Activated CD4-positive, alpha-beta T cell treated with anti-CD3 and anti-CD28 coated beads for 36 hours (primary cell): ENCODE results near the gene EXOC6. TPM values are rescaled to one million over a fixed set of nuclear protein-coding genes. Genes with fewer than 3 reads are reported as not detected.
"Not testable (repeated sequence)": the region's sequence is repeated elsewhere in the genome, so short reads cannot be mapped to it uniquely, and the experiment has no call there.

Source experiments
- ATAC-seq: fragments of 200-7000 bp; cut with Tn5 transposase; one replicate; pipeline ENCODE4 v1.10.0; 2021; ENCODE audit warnings: mild to moderate bottlenecking, moderate library complexity
- CTCF ChIA-PET: fragments of 350-600 bp; sonication (Branson Sonifier 250); formaldehyde crosslinking; loops from one replicate; lab custom pipeline; 2021; ENCODE audit warnings: antibody characterized with exemption; lab: Charles Lee
- POLR2A ChIA-PET: fragments of 350-600 bp; sonication (Branson Sonifier 250); formaldehyde crosslinking; loops from one replicate; lab custom pipeline; 2021; ENCODE audit warnings: antibody characterized with exemption, inconsistent platforms; lab: Charles Lee
- DNase-seq: peaks from one replicate; pipeline ENCODE4 v3.0.0-alpha.2; 2020
- H3K27ac Mint-ChIP-seq: one replicate; pipeline ENCODE4 v1.8.0; 2021; ENCODE audit warnings: mixed read lengths
- H3K27me3 Mint-ChIP-seq: one replicate; pipeline ENCODE4 v1.8.0; 2021; ENCODE audit warnings: mixed read lengths
- H3K36me3 Mint-ChIP-seq: one replicate; pipeline ENCODE4 v1.8.0; 2021; ENCODE audit warnings: low read depth, mixed read lengths
- H3K4me1 Mint-ChIP-seq: one replicate; pipeline ENCODE4 v1.8.0; 2021; ENCODE audit warnings: mixed read lengths
- H3K4me3 Mint-ChIP-seq: one replicate; pipeline ENCODE4 v1.8.0; 2021; ENCODE audit warnings: mild to moderate bottlenecking, moderate library complexity, mixed read lengths
- H3K9me3 Mint-ChIP-seq: one replicate; pipeline ENCODE4 v1.8.0; 2021; ENCODE audit warnings: low read depth, mixed read lengths
- intact Hi-C, 2 experiments: fragments of 100-400 bp; cut with DNase I in 1 of 2; cut with micrococcal nuclease in 1 of 2; formaldehyde crosslinking; loops; one replicate each; pipeline versions ENCODE4 v1.14.2 to v1.15.1; 2022 to 2024; cut with DNase I, micrococcal nuclease
- total RNA-seq, 2 experiments: library from RNA; stranded (reverse); gene quantifications; one replicate each; pipeline ENCODE4 v1.2.3, GENCODE V29; 2021

Gene EXOC6
- total RNA-seq, 2 experiments from 2014 or later, result 9.7 to 12.1 TPM

DNA sequence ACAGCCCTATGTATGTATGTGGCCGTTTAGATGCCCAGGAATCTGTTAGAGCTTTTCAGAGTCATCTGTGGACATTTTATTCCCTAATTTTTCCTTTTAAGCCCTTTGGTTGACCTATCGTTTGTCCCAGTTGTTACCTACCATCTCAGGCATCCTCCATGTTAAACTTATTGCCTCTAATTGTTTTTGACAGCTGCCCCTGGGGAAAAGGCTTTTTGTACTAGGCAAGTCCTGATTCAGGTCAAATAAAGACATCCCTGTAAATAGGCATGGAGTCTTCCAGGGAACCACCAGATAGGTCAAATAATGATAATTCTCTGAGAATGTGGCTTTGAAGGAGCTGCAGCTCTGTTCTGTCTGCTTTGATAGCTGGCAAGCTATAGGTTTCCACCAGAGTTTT, 124.6 kb downstream of the EXOC6 start:
- no peak for ATAC-seq
- no peaks in the 10 kb centered on the region for H3K9me3 Mint-ChIP-seq
- H3K4me1 Mint-ChIP-seq, result peaks cover 5% of the 10 kb centered on the region
- H3K36me3 Mint-ChIP-seq, result peaks cover 32% of the 10 kb centered on the region
- no peaks in the 10 kb centered on the region for H3K27me3 Mint-ChIP-seq
- no peak overlapping the region for H3K4me3 Mint-ChIP-seq
- DNase-seq, result no peak
- no peak overlapping the region for H3K27ac Mint-ChIP-seq
- ChIA-PET CTCF (interaction anchor here (0.6 to 1.9 kb wide), 4 partner anchors 12 to 847 kb away, joined by 3 to 4 read pairs (median 3); no protein-coding TSS in a partner anchor), POLR2A (no interaction called here)
- intact Hi-C loops, result no loop called here

DNA sequence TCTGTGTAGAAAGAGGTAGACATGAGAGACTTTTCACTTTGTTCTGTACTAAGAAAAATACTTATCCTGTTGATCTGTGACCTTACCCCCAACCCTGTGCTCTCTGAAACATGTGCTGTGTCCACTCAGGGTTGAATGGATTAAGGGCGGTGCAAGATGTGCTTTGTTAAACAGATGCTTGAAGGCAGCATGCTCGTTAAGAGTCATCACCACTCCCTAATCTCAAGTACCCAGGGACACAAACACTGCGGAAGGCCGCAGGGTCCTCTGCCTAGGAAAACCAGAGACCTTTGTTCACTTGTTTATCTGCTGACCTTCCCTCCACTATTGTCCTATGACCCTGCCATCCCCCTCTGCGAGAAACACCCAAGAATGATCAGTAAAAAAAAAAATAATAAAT, 128.0 kb downstream of the EXOC6 start:
- ATAC-seq, POLR2A ChIA-PET, intact Hi-C loops: not testable (repeated sequence)

DNA sequence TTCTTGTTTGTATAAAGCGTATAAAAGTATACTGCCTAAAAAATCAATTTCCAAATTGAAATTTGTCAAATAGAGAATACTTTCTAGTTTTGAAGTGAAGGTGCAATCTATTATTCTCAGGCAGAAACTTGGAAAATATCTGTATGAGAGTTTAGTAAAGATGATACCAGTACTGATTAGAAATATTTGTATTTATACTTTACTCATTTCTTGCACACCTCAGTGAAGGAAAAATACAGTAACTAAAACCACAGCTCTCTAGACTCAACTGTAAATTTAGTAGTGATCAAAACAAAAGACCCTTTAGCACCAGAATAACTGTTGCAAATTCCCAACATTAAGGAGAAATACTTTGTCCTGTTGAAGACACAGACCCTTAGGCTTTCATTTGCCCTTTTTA, 140.9 kb downstream of the EXOC6 start:
- Mint-ChIP-seq H3K27ac (no peak overlapping the region), H3K27me3 (no peaks in the 10 kb centered on the region), H3K9me3 (no peaks in the 10 kb centered on the region), H3K4me1 (peaks cover 33% of the 10 kb centered on the region), H3K4me3 (no peak overlapping the region), H3K36me3 (peaks cover 4% of the 10 kb centered on the region)
- intact Hi-C loops, result no loop called here
- DNase-seq (no peak), ATAC-seq (no peak)
- CTCF ChIA-PET, result no interaction called here
- POLR2A ChIA-PET, result no interaction called here

More for the DNA sequence above, 128.0 kb downstream of the EXOC6 start:
- H3K27ac Mint-ChIP-seq, H3K9me3 Mint-ChIP-seq, H3K4me1 Mint-ChIP-seq, DNase-seq, CTCF ChIA-PET, H3K27me3 Mint-ChIP-seq, H3K4me3 Mint-ChIP-seq: not testable (repeated sequence)
- peaks cover 23% of the 10 kb centered on the region for H3K36me3 Mint-ChIP-seq

DNA sequence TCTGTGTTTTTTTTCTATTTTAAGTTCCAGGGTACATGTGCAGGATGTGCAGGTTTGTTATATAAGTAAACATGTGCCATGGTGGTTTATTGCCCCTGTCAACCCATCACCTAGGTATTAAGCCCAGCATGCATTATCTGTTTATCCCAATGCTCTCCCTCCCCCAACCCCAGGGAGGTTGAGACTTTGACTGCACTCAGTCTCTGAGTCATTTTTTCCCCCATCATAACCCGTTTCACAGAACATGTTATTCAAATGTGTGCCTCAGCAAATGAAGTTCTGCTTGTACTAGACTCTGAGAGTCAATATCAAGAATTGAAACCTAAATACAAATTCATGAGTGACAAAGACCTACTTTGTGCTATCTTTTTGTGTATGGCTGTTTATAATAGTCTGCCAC, 142.3 kb downstream of the EXOC6 start:
- CTCF ChIA-PET, result interaction anchor here (1.0 kb wide), 1 partner anchor 11 kb away, joined by 3 read pairs; no protein-coding TSS in a partner anchor
- H3K27me3 Mint-ChIP-seq, result no peaks in the 10 kb centered on the region
- ATAC-seq, result peak; percentile 95
- H3K4me1 Mint-ChIP-seq, result peaks cover 33% of the 10 kb centered on the region
- H3K4me3 Mint-ChIP-seq, result no peak overlapping the region
- no peaks in the 10 kb centered on the region for H3K36me3 Mint-ChIP-seq
- H3K9me3 Mint-ChIP-seq, result no peaks in the 10 kb centered on the region
- POLR2A ChIA-PET, result no interaction called here
- peak; percentile 61 for DNase-seq
- intact Hi-C loops, result no loop called here
- H3K27ac Mint-ChIP-seq, result peak overlapping the region; percentile 23

DNA sequence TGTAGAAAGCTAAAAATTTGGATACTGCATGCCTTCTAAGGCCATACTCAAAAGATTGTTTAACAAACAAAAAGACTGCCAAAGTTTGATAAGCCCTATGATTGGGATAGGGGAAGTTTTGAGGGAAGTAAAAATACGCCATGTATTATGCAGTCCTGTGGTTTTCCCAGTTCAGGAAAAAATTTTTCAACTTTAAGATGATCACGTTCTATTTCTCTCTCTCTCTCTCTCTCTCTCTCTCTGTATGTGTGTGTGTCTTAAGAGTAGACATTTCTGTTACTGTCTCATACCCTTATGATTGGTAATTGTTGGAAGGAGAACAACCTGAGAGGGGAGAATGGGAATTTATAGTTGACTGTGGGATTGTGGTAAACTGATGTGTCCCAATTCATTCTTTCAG, 143.2 kb downstream of the EXOC6 start:
- intact Hi-C loops, result no loop called here
- Mint-ChIP-seq H3K4me1 (peaks cover 33% of the 10 kb centered on the region), H3K27me3 (no peaks in the 10 kb centered on the region), H3K9me3 (no peaks in the 10 kb centered on the region), H3K4me3 (no peak overlapping the region), H3K36me3 (no peaks in the 10 kb centered on the region), H3K27ac (peak overlapping the region; percentile 40)
- CTCF ChIA-PET, result no interaction called here
- ATAC-seq (no peak), DNase-seq (no peak)
- POLR2A ChIA-PET, result no interaction called here

DNA sequence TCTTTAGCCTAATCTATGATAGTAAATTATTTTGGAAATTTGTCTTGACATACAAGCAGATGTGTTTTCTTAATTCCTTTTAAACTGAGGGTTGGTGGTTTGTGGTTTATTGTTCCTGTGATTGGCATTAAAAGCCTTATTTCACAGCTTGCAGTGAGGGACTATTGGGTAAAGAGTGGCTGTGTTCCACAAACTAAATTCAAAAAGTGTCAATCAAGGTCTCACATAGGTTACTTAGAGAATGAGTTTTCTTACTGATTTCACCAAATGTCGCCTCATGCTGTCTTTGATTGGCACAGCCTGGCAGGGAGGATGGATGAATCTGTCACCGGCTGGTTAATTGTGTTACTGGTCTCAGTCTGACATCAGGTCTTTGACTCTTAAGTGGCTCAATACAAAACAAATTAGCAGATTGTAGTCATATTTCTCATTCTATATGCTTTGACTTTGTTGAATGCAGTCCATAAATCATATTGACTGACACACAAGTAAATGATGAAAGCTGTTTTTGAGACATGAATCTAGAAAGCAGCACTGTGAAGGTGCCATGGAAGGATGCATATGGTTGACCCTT, 145.5 kb downstream of the EXOC6 start:
- no peak overlapping the region for H3K4me3 Mint-ChIP-seq
- no peaks in the 10 kb centered on the region for H3K9me3 Mint-ChIP-seq
- peak overlapping the region; percentile 29 for H3K27ac Mint-ChIP-seq
- intact Hi-C loops, result no loop called here
- peaks cover 32% of the 10 kb centered on the region for H3K4me1 Mint-ChIP-seq
- CTCF ChIA-PET, result interaction anchor here (1.5 kb wide), 1 partner anchor 14 kb away, joined by 3 read pairs; no protein-coding TSS in a partner anchor
- H3K36me3 Mint-ChIP-seq, result no peaks in the 10 kb centered on the region
- peak; percentile 41 for ATAC-seq
- peak; percentile 26 for DNase-seq
- H3K27me3 Mint-ChIP-seq, result no peaks in the 10 kb centered on the region
- POLR2A ChIA-PET, result no interaction called here

DNA sequence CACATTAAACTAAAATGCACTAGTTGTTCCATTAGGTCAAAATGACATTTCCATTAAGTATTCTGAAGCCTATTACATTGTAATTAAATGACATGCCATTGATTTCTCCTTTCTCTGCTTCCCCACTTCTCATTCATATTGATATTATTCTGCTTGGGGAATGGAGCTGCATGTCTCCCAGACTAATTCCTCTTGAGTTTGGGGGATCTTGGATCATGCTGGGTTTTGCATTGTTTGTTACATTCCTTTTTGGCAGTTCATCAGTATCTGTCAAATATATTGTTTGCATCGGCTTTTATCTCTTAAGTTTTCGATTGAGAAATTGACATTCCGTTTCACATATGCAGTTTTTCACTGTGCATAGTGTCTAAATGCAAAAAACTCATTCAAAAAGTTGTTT, 147.2 kb downstream of the EXOC6 start:
- peaks cover 22% of the 10 kb centered on the region for H3K4me1 Mint-ChIP-seq
- no peak overlapping the region for H3K27ac Mint-ChIP-seq
- H3K36me3 Mint-ChIP-seq, result no peaks in the 10 kb centered on the region

DNA sequence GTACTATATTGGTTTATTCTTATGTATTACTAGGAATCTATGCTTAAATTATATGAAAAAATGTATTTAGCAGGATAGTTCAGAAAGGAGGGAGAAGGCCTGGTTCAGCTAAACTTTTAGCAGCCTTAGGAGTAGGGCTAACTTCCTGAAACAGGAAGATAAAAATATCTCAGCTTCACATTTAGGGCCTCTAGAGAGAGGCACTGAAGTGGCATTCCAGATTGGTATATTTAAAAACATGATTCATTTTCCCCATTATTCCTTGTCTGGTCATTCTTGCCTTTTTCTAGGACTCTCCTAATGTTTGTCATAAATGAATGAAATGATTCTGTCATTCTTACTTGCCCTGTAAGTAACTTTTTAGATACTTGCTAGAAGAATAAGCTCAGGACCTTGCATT, 149.3 kb downstream of the EXOC6 start:
- ATAC-seq, result no peak
- DNase-seq, result no peak
- POLR2A ChIA-PET, result no interaction called here
- intact Hi-C loops, result no loop called here
- CTCF ChIA-PET, result interaction anchor here (0.6 to 1.9 kb wide), 3 partner anchors 11 to 355 kb away, joined by 3 to 5 read pairs (median 3); no protein-coding TSS in a partner anchor
- Mint-ChIP-seq H3K4me3 (no peak overlapping the region), H3K36me3 (no peaks in the 10 kb centered on the region), H3K4me1 (peaks cover 9% of the 10 kb centered on the region), H3K27me3 (no peaks in the 10 kb centered on the region), H3K27ac (no peak overlapping the region), H3K9me3 (no peaks in the 10 kb centered on the region)

More for the DNA sequence above, 147.2 kb downstream of the EXOC6 start:
- intact Hi-C loops, result no loop called here
- Mint-ChIP-seq H3K9me3 (no peaks in the 10 kb centered on the region), H3K27me3 (no peaks in the 10 kb centered on the region), H3K4me3 (no peak overlapping the region)
- POLR2A ChIA-PET, result no interaction called here
- DNase-seq (no peak), ATAC-seq (no peak)
- CTCF ChIA-PET, result interaction anchor here (0.8 to 1.5 kb wide), 2 partner anchors 15 to 32 kb away, joined by 3 read pairs; no protein-coding TSS in a partner anchor

DNA sequence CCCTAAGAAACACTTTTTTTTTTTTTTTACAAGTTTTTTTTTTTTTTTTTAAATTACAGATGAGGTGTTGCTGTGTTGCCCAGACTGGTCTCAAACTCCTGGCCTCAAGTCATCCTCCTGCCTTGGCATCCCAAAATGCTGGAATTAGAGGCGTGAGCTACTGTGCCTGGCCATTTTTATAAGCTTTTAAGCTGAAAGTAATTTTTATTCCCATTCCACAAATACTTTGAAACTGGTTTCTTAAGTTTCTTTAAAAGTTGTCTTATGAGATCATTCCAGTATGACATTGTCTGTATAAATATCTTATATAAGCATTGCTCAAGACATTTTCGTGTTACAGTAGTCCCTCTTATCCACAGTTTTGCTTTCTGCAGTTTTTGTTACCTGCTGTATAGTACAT, 150.9 kb downstream of the EXOC6 start:
- ATAC-seq (no peak), DNase-seq (no peak)
- intact Hi-C loops, result no loop called here
- Mint-ChIP-seq H3K9me3 (no peaks in the 10 kb centered on the region), H3K27me3 (no peaks in the 10 kb centered on the region), H3K4me3 (no peak overlapping the region), H3K27ac (no peak overlapping the region), H3K4me1 (no peaks in the 10 kb centered on the region), H3K36me3 (no peaks in the 10 kb centered on the region)
- ChIA-PET CTCF (no interaction called here), POLR2A (no interaction called here)

DNA sequence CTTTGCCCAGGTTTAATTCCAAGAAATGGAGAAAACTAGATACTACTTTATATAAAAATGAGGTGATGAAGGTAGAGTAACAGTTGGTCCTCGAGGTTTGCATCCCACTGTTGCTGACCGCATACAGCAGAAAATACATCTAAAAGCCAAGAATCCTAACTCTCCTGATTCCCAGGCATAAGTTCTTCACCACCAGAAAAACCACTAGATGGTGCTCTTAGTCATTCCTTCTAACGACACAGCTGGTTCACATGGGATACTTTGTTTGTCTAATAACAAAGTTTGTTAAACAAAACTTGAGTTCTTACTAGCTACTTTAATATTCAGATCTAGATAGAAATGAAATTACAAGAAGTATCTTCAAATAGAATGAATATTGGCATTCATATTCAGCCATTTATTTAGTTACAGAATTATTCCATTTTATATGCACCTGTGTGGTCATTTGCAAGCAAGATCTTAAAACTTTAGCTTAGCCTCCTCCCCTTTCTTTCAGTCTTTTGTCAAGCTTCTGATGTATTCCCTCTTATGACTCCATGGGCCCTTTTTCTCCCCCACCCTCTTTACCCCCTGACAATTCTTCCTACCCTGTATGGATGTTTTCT, 158.2 kb downstream of the EXOC6 start:
- no peaks in the 10 kb centered on the region for H3K27me3 Mint-ChIP-seq
- no peaks in the 10 kb centered on the region for H3K36me3 Mint-ChIP-seq
- H3K9me3 Mint-ChIP-seq, result no peaks in the 10 kb centered on the region
- H3K4me3 Mint-ChIP-seq, result no peak overlapping the region
- ATAC-seq (no peak), DNase-seq (no peak)
- ChIA-PET POLR2A (no interaction called here), CTCF (interaction anchor here (0.8 to 1.2 kb wide), 3 partner anchors 41 to 346 kb away, joined by 3 read pairs; no protein-coding TSS in a partner anchor)
- no peaks in the 10 kb centered on the region for H3K4me1 Mint-ChIP-seq
- intact Hi-C loops, result no loop called here
- no peak overlapping the region for H3K27ac Mint-ChIP-seq

DNA sequence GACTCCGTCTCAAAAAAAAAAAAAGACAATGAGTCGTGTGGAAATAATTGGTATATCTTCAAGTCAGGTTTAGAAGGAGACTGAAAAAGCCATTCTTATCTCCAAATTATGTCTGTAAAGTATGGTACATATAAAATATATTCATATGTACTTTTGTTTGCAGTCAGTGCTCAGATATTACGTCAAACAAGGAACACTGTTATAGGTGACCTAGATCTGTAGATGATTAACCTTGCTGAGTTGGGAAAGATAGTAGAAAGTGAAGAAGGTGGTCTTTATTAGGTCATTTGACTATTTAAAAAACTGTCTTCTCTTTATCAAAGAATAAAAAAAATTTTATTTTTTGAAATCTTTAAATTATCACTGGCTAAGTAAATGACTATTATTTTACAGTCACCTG, 167.4 kb downstream of the EXOC6 start:
- ChIA-PET POLR2A (no interaction called here), CTCF (interaction anchor here (1.2 kb wide), 1 partner anchor 19 kb away, joined by 3 read pairs; no protein-coding TSS in a partner anchor)
- intact Hi-C loops, result no loop called here
- Mint-ChIP-seq H3K27me3 (no peaks in the 10 kb centered on the region), H3K4me3 (no peak overlapping the region), H3K9me3 (no peaks in the 10 kb centered on the region), H3K36me3 (no peaks in the 10 kb centered on the region), H3K27ac (no peak overlapping the region), H3K4me1 (no peaks in the 10 kb centered on the region)
- ATAC-seq (no peak), DNase-seq (no peak)
